ENCODE measurements around the gene LRRN4.
"Not testable (repeated sequence)": the region's sequence is repeated elsewhere in the genome, so short reads cannot be mapped to it uniquely, and the experiment has no call there.

The LRRN4 gene

DNA sequence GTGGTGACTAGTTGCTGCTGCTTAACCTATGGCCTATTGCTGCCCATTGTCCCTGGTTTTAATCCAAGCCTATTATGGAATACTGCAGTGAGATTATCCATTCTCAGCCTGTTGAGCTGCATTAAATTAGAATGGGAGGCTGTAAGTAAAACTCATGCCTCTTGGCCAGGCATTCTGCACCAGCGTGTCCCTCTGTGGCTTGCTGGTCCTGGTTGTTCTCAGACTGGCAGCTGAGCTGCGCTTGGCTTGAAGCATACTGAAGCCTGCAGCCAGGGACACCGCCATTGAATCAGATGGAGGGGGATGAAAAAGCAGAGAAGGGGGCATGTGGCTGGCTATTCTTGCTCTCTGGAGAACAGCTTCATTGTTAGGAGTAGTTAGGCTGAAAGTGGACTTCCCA is 15.6 kb downstream of the LRRN4 start:
- TF ChIP-seq CTCF (IDR thresholded peaks at IDR 0.05; ENCODE audit: control insufficient read depth, insufficient read depth, low read depth, low read length, missing control alignments) = no peak
- H3K4me3 ChIP-seq (ENCODE audit: control insufficient read depth, low read depth, low read length) = no peak overlapping the region
- no peak for DNase-seq (ENCODE audit: low read depth)

DNA sequence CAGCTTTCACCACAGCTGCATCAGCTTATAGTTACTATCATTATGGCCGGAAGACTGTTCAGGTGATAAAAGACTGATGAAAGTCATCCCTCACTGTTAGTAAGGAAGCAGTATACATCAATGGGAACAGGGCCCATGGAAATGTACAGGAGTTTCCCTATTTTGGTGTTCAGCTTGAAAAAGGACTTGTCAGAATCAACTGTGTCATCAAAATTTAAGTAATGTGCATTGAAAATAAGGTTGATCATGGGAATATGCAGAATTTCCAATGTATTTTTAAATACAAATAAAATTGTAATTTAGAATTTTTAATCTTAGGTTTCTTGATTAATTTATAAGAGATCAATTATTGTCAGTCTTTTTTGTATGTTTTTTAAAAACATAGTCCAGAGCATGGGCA is 16.8 kb downstream of the LRRN4 start:
- DNase-seq (ENCODE audit: low read depth) = no peak
- H3K4me3 ChIP-seq (ENCODE audit: control insufficient read depth, low read depth, low read length) = no peak overlapping the region
- TF ChIP-seq CTCF (IDR thresholded peaks at IDR 0.05; ENCODE audit: control insufficient read depth, insufficient read depth, low read depth, low read length, missing control alignments) = no peak

GRCh38 chr20:6036213-6036612 is 17.6 kb downstream of the LRRN4 start:
- no peak for TF ChIP-seq CTCF (IDR thresholded peaks at IDR 0.05; ENCODE audit: control insufficient read depth, insufficient read depth, low read depth, low read length, missing control alignments)
- no peak overlapping the region for H3K4me3 ChIP-seq (ENCODE audit: control insufficient read depth, low read depth, low read length)
- no peak for DNase-seq (ENCODE audit: low read depth)

- no peak overlapping the region for H3K4me3 ChIP-seq (ENCODE audit: control insufficient read depth, low read depth, low read length)
- TF ChIP-seq CTCF (IDR thresholded peaks at IDR 0.05; ENCODE audit: control insufficient read depth, insufficient read depth, low read depth, low read length, missing control alignments) = no peak
- DNase-seq (ENCODE audit: low read depth) = no peak
Measured at GRCh38 chr20:6034134-6034969, 19.5 kb downstream of the LRRN4 start.

DNA sequence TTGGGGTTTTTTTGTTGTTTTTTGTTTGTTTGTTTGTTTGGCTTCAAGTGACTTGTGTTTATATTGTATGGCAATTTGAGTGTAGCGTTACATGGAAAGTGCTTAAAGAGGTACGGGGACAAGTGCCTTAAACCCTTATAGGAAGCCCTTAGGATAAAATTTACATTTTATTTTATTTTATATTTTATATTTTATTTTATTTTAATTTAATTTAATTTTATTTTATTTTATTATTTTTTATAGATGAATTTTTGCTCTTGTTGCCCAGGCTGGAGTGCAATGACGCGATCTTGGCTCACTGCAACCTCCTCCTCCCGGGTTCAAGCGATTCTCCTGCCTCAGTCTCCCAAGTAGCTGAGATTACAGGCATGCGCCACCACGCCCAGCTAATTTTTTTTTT is 21.0 kb downstream of the LRRN4 start:
- not testable (repeated sequence) for H3K4me3 ChIP-seq (ENCODE audit: control insufficient read depth, low read depth, low read length); DNase-seq (ENCODE audit: low read depth)

GRCh38 chr20:6030453-6031080 is 23.3 kb downstream of the LRRN4 start:
- TF ChIP-seq CTCF (IDR thresholded peaks at IDR 0.05; ENCODE audit: control insufficient read depth, insufficient read depth, low read depth, low read length, missing control alignments) = no peak
- no peak for DNase-seq (ENCODE audit: low read depth)
- no peak overlapping the region for H3K4me3 ChIP-seq (ENCODE audit: control insufficient read depth, low read depth, low read length)

- DNase-seq (ENCODE audit: low read depth) = no peak
- H3K4me3 ChIP-seq (ENCODE audit: control insufficient read depth, low read depth, low read length) = no peak overlapping the region
Measured at GRCh38 chr20:6029538-6029937, 24.3 kb downstream of the LRRN4 start.

More at GRCh38 chr20:6029538-6029937, 24.3 kb downstream of the LRRN4 start:
- no peak for TF ChIP-seq CTCF (IDR thresholded peaks at IDR 0.05; ENCODE audit: control insufficient read depth, insufficient read depth, low read depth, low read length, missing control alignments)
